ENCODE data around the gene HHLA2.
A peak's percentile ranks its signal among the peaks of the same experiment; 100 is the strongest.

HHLA2 gene

GRCh38 chr3:108387063-108387462 lies 90.7 kb downstream of the HHLA2 start:
- Histone ChIP-seq H3K4me3 (no peak overlapping the region), H3K27ac (no peak overlapping the region)

DNA sequence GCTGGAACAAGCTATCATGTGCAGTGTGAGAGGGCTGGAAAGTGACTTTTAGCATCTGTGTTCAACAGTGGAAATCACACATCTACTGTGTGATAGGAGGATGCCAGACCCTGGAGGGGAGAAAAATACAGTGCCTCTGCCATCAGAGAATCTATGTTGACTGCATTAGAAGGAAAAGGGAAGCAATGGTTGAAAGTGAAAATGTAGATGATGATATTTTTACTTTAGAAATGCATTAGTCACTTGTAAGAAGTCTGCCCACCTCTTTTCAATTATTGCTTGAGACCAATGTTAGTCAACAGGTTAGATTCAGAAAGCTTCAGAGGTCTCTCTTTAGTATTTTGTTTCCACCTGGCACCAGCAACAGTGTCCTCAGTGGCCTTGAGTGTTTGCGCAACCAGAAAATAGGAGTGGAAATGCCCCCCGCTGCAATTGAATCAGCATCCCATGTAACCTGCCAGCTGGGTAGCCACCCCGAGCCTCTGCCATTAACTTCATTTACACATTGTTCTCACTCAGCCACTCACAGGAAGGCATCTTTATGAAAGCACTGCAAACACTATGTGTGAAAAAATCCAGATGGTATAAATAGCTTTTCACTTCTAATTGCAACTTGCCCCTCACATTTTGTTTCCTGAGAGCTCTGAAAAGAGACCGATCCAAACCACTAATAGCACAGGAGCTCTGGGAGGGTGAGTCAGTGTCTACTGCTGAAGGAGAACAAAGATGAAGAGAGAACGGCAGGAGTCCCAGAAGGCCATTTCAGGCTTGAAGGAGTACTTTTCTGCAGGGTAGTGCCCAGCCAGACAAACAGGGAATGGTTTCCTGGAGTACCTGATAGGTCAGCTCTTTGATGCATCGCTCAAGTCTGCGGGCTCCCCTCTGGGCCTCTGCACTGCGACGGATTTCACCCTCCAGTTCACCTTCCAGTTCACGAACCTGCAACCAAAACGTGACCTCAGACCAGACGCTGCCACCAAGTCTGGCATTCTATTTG lies 92.1 kb downstream of the HHLA2 start:
- Histone ChIP-seq H3K27ac (no peak overlapping the region), H3K4me3 (no peak overlapping the region)

GRCh38 chr3:108389372-108389771 lies 93.0 kb downstream of the HHLA2 start:
- Histone ChIP-seq H3K27ac (no peak overlapping the region), H3K4me3 (no peak overlapping the region)

- Histone ChIP-seq H3K27ac (no peak overlapping the region), H3K4me3 (no peak overlapping the region)
Observed at GRCh38 chr3:108391917-108392593, 95.7 kb downstream of the HHLA2 start.

GRCh38 chr3:108393128-108393900 lies 97.0 kb downstream of the HHLA2 start:
- Histone ChIP-seq H3K4me3 (no peak overlapping the region), H3K27ac (no peak overlapping the region)

GRCh38 chr3:108394016-108394415 lies 97.7 kb downstream of the HHLA2 start:
- Histone ChIP-seq H3K27ac (no peak overlapping the region), H3K4me3 (no peak overlapping the region)

DNA sequence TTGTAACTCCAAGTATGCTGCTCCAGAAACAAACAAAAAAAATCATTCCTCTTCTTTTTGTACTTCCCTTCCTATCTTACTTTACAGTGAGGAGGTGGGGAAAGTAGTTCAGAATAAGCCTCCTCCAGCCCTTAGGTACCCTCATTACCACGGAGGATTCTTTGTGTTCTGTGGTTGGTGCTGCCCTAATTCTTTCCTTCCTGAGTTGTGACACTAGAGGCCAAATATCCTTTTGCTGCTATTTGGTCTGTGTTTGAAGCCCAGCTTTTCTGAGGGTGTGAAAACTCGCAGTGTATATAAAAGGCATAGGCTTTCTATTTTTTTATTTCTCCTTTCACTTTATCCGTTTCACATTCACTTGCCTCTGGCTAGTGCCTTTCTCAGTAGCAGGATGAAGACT lies 98.2 kb downstream of the HHLA2 start:
- no peak overlapping the region for H3K27ac ChIP-seq
- H3K4me3 ChIP-seq = no peak overlapping the region

- Histone ChIP-seq H3K27ac (no peak overlapping the region), H3K4me3 (no peak overlapping the region)
Observed at GRCh38 chr3:108396336-108396735, 100.0 kb downstream of the HHLA2 start.

GRCh38 chr3:108398510-108398909 lies 102.2 kb downstream of the HHLA2 start:
- no peak overlapping the region for H3K27ac ChIP-seq
- H3K4me3 ChIP-seq = no peak overlapping the region

GRCh38 chr3:108401836-108402235 lies 105.5 kb downstream of the HHLA2 start:
- no peak overlapping the region for H3K4me3 ChIP-seq
- H3K27ac ChIP-seq = no peak overlapping the region

- no peak overlapping the region for H3K4me3 ChIP-seq
- H3K27ac ChIP-seq = no peak overlapping the region
Observed at GRCh38 chr3:108403198-108403597, 106.8 kb downstream of the HHLA2 start.

GRCh38 chr3:108403686-108404345 lies 107.5 kb downstream of the HHLA2 start:
- Histone ChIP-seq H3K4me3 (no peak overlapping the region), H3K27ac (no peak overlapping the region)

- Histone ChIP-seq H3K4me3 (no peak overlapping the region), H3K27ac (no peak overlapping the region)
Observed at GRCh38 chr3:108404368-108404767, 108.0 kb downstream of the HHLA2 start.

GRCh38 chr3:108406063-108406660 lies 109.8 kb downstream of the HHLA2 start:
- H3K27ac ChIP-seq = no peak overlapping the region

DNA sequence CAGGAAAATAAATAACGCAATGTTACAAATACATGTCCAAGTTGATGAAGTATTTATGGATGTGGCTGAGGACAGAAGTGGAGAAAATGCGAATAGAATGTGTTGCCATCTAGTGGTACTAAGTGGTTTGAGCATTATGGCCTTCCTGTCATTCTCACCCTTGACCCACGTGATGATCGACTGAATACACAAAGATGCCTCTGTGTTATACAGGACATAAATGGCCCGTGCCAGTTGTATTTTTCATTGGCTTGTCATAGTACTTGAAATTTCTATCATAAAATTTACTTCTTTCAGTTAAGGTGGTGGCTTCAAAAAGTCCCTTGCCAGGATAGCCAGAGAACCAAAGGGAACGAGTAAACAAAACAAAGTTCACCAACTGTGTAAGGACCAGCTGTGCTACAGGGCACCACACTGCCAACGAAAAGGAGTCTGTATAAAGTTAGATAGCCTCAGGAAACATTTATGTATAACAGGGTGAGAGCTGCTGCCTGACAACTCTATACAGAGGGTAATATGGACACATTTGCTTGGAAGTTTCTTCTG lies 110.4 kb downstream of the HHLA2 start:
- H3K4me3 ChIP-seq = no peak overlapping the region
- H3K27ac ChIP-seq = no peak overlapping the region

More at GRCh38 chr3:108406063-108406660, 109.8 kb downstream of the HHLA2 start:
- H3K4me3 ChIP-seq = no peak overlapping the region

DNA sequence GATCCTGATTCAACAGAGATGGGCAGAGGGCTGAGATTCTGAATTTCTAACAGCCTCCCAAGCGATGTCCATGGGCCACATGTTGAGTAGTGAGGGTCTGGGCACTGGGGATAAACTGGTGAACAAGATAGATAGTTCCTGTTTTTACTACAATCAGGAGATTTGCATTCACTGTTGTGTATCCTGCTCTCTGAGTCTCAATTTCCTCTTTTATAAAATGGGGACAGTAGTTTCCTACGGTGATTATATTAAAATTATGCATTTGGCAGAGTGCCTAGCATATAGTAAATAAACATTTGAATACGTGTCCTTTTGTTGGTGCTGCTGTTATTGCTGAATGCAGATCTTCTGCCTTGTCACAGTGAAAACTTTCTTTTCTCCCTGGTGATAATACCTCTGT lies 111.5 kb downstream of the HHLA2 start:
- no peak overlapping the region for H3K4me3 ChIP-seq
- no peak overlapping the region for H3K27ac ChIP-seq

GRCh38 chr3:108408883-108409799 lies 112.8 kb downstream of the HHLA2 start:
- Histone ChIP-seq H3K4me3 (no peak overlapping the region), H3K27ac (peak overlapping the region in 7 of 21 experiments; percentile 4 to 47 (median 24))

- no peak overlapping the region for H3K4me3 ChIP-seq
- H3K27ac ChIP-seq = peak overlapping the region in 4 of 21 experiments; percentile 24 to 47 (median 42)
Observed at GRCh38 chr3:108409800-108410178, 113.4 kb downstream of the HHLA2 start.
